GM12878 (cell line): ENCODE measurements around the gene CCDC15. TPM values are rescaled to one million over a fixed set of nuclear protein-coding genes. Genes with fewer than 3 reads are reported as not detected.

Experiments used
- CUX1 ChIP-seq: IDR thresholded peaks from 2 replicates; pipeline ENCODE4 v1.6.1; 2012; ENCODE audit warnings: improper control_type of control experiment, low read depth, low read length; ENCODE audit not compliant: insufficient replicate concordance
- KLF5 ChIP-seq: fragments of 450-650 bp; IDR thresholded peaks from 2 replicates; pipeline ENCODE4 v1.6.1; 2014; ENCODE audit warnings: mild to moderate bottlenecking; ENCODE audit not compliant: partially characterized antibody
- MTA3 ChIP-seq: IDR thresholded peaks from 2 replicates; pipeline ENCODE4 v1.6.1; 2012; ENCODE audit warnings: low read length, inconsistent platforms, borderline replicate concordance
- RB1 ChIP-seq: fragments of 450-650 bp; formaldehyde crosslinking; IDR thresholded peaks from 2 replicates; pipeline ENCODE4 v1.6.1; 2017; ENCODE audit warnings: mild to moderate bottlenecking, borderline replicate concordance
- RCOR1 ChIP-seq: conservative IDR thresholded peaks from 2 replicates; pipeline ENCODE4 v1.6.1; 2012; ENCODE audit warnings: low read depth, low read length, improper control_type of control experiment
- RUNX3 ChIP-seq: IDR thresholded peaks from 2 replicates; pipeline ENCODE4 v1.6.1; 2012; ENCODE audit warnings: low read length, inconsistent platforms
- SKIL ChIP-seq: fragments of 450-650 bp; IDR thresholded peaks from 2 replicates; pipeline ENCODE4 v1.6.1; 2017; ENCODE audit warnings: mild to moderate bottlenecking, low read depth, inconsistent platforms; ENCODE audit not compliant: poor library complexity, severe bottlenecking
- polyA plus RNA-seq, 11 experiments: library from polyadenylated mRNA; depleted of rRNA in 4 of 11; unstranded in 6 of 11; stranded (reverse) in 5 of 11; fragments of >200 nt; fragmentation: Nextera tagmentation in 4 of 11; fragmentation: Illumina TruSeq in 1 of 11; extraction: Ambion mirVana in 4 of 11; extraction: Trizol in 1 of 11; gene quantifications; 1 replicate in 1 of 11; 2 replicates in 10 of 11; pipeline versions ENCODE4 v1.2.1 to v1.2.3, GENCODE V29; 2011 to 2016; ENCODE audit warnings: inconsistent platforms in 2 of 11, missing spikeins in 2 of 11, low read depth in 1 of 11
- total RNA-seq, 4 experiments: library from RNA; depleted of rRNA in 3 of 4; stranded (reverse); fragments of >200 nt in 3 of 4; fragmentation: Illumina TruSeq in 1 of 4; extraction: Trizol in 1 of 4; gene quantifications; 2 replicates each; pipeline versions ENCODE4 v1.2.1 to v1.2.3, GENCODE V29; 2013 to 2021

Gene CCDC15
- total and polyA plus RNA-seq, 10 of the 15 experiments (the other 5 are each of a cell fraction or from before 2014, with no cell fraction given), result 2.0 to 5.3 (median 3.3) TPM

- TF ChIP-seq RUNX3 (no peak), RB1 (no peak), KLF5 (no peak), MTA3 (no peak), CUX1 (no peak), SKIL (no peak), RCOR1 (no peak)
Measured at GRCh38 chr11:124920356-124920755, 33.6 kb upstream of the CCDC15 start (continued).
